Gastrocnemius medialis (tissue), 4 donors: Measurements from ENCODE around the gene AACS.

ENCODE experiments used
- CTCF ChIP-seq, 5 experiments: fragments of 450-650 bp in 3 of 5; fragments of 200-600 bp in 2 of 5; sonication (generic) in 2 of 5; IDR thresholded peaks in 4 of 5; conservative IDR thresholded peaks in 1 of 5; 1 replicate in 4 of 5; 2 replicates in 1 of 5; pipeline ENCODE4 v1.5.1; 2016 to 2019; ENCODE audit warnings: antibody characterized with exemption in 5 of 5, mild to moderate bottlenecking in 3 of 5, moderate library complexity in 3 of 5
- POLR2A ChIP-seq, 2 donors: fragments of 450-650 bp; IDR thresholded peaks; one replicate each; pipeline ENCODE4 v1.6.1; 2017; ENCODE audit warnings: antibody characterized with exemption in 2 of 2, mild to moderate bottlenecking in 2 of 2, moderate library complexity in 2 of 2

DNA sequence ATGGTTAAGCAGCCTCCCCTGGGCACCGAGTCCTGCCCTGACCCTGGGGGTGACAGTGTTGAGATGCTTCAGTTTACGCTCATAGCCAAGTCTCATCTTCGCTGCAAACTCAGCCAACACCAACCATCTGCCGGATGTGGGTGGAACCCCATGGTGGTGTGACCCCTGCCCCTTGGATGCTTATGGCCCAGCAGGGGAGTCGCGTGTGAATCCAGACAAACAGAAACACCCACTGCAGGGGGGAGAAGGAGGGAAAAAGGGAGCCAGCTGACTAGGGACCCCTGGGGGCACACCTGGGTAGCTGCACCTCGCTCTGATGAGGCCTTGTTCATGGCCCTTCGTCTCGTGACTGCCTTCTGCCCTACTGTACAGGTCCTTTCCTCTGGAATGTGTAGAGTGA lies 23.8 kb downstream of the AACS start:
- no peak for TF ChIP-seq POLR2A (IDR thresholded peaks at IDR 0.05)
- no peak for TF ChIP-seq CTCF (IDR thresholded peaks at IDR 0.05 in 4 of 5, conservative IDR thresholded peaks at IDR 0.05 in 1 of 5)
